BE2C (cell line): ENCODE measurements around the gene DYRK2. TPM values are rescaled to one million over a fixed set of nuclear protein-coding genes. Genes with fewer than 3 reads are reported as not detected.
A peak's percentile ranks its signal among the peaks of the same experiment; 100 is the strongest.

ENCODE experiments used
- DNase-seq: peaks from one replicate; pipeline ENCODE4 v3.0.0-alpha.2; 2020
- H3K27me3 ChIP-seq: fragments of 250-450 bp; sonication (Bioruptor Pico); 2 replicates; pipeline ENCODE4 v1.5.1; 2020; ENCODE audit warnings: mild to moderate bottlenecking
- H3K36me3 ChIP-seq: fragments of 250-450 bp; sonication (Bioruptor Pico); 2 replicates; pipeline ENCODE4 v1.5.1; 2020; ENCODE audit warnings: mild to moderate bottlenecking
- H3K4me1 ChIP-seq: fragments of 250-450 bp; sonication (Bioruptor Pico); 2 replicates; pipeline ENCODE4 v1.5.1; 2020
- H3K4me3 ChIP-seq: 2 replicates; pipeline ENCODE4 v1.5.1; 2011; ENCODE audit warnings: low read depth, low read length
- H3K9me3 ChIP-seq: fragments of 250-450 bp; sonication (Bioruptor Pico); 2 replicates; pipeline ENCODE4 v1.5.1; 2020
- polyA plus RNA-seq: library from polyadenylated mRNA; unstranded; fragments of >200 nt; gene quantifications from one replicate; pipeline ENCODE4 v1.2.1, GENCODE V29; 2012; ENCODE audit warnings: low read depth, missing spikeins; ENCODE audit not compliant: insufficient read length, insufficient read depth
- TF ChIP-seq, protein P1 (sequence below): IDR thresholded peaks from 2 replicates; pipeline ENCODE4 v1.5.1; 2012; ENCODE audit warnings: mild to moderate bottlenecking, low read depth, low read length

Gene DYRK2
- 17.6 TPM for polyA plus RNA-seq

DNA sequence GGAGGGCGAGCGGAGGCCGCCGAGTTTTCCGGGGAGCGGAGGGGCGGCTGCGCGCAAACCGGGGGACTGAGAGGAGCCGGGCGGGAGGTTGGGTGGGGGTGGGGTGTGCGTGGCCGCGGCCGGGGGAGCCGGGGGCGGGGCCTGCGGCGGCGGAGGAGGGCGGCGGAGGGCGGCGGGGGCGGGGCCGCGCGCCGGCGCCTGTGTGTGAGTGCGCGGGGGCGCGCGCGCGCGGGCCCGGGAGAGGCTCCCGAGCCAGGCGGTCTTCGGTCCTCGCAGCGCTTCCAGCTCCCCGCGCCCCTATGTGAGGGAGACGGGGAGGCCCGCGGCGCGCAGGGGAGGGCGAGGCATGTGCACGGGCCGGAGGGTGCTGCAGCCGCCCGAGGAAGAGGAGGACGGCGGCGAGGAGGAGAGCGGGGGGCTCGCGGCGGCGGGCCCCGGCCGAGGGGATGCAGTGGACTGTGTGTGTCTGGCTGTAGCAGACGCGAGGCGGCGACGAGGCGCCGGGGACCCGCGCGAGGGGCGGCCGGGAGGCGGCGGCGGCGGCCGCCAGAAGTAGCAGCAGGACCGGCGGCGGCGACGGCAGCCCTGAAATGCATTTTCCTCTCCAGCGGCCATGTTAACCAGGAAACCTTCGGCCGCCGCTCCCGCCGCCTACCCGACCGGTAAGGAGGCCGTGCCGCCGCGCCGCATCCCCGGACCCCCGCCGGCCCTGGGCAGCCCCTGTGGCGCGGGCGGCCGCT, at the start of gene DYRK2:
DYRK2 (plus strand) TSS at position 225 of the 740 bp plus-strand sequence; CDS start at position 614, 389 bp downstream.
- TF ChIP-seq, protein P1, sequence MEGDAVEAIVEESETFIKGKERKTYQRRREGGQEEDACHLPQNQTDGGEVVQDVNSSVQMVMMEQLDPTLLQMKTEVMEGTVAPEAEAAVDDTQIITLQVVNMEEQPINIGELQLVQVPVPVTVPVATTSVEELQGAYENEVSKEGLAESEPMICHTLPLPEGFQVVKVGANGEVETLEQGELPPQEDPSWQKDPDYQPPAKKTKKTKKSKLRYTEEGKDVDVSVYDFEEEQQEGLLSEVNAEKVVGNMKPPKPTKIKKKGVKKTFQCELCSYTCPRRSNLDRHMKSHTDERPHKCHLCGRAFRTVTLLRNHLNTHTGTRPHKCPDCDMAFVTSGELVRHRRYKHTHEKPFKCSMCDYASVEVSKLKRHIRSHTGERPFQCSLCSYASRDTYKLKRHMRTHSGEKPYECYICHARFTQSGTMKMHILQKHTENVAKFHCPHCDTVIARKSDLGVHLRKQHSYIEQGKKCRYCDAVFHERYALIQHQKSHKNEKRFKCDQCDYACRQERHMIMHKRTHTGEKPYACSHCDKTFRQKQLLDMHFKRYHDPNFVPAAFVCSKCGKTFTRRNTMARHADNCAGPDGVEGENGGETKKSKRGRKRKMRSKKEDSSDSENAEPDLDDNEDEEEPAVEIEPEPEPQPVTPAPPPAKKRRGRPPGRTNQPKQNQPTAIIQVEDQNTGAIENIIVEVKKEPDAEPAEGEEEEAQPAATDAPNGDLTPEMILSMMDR: no peak
- Histone ChIP-seq H3K4me3 (peak within 1 kb of the TSS; percentile 88), H3K27me3 (no peaks in the 10 kb centered on the region), H3K36me3 (peaks cover 4% of the 10 kb centered on the region), H3K9me3 (no peaks in the 10 kb centered on the region), H3K4me1 (no peaks in the 10 kb centered on the region)
- peak; percentile 90 for DNase-seq

DNA sequence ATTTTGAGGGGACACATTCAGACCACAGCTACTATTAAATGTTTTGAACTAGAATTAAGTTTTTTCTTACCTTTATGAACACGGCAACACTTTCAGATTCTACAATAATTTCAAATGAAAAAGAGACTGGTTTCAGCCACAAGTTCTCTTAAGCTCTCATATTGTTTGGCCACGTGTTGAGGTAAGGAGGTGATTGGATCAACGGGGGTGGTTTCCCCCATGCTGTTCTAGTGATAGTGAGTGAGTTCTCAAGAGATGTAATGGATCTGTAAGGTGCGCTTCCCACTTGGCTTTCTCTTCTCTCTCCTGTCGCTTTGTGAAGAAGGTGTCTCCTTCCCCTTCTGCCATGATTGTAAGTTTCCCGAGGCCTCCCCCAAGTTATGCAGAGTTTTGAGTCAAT, 48.9 kb upstream of the DYRK2 start:
- TF ChIP-seq, protein P1: no peak
- no peak overlapping the region for H3K4me3 ChIP-seq

DNA sequence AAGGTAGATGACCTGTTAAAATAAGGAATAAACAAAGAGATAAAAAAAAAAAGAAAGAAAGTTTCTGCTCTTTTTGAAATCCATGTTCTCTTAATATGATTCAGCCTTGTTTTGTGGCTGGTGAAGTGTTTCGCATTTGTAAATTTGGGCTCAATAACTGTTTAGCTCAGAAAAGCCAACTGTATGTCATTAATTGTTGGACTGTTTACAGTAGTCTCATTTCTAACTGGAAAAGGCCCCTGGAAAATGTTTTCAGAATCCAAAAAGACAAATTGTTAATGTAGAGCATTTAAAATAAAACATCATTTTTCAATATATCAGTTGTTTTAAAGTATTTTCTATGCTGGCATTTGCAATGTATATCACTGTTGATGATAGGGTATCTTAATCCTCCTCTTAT, 47.4 kb upstream of the DYRK2 start:
- Histone ChIP-seq H3K4me1 (no peaks in the 10 kb centered on the region), H3K9me3 (no peaks in the 10 kb centered on the region), H3K27me3 (no peaks in the 10 kb centered on the region), H3K36me3 (no peaks in the 10 kb centered on the region), H3K4me3 (no peak overlapping the region)
- TF ChIP-seq, protein P1: no peak
- no peak for DNase-seq

More for the DNA sequence above, 48.9 kb upstream of the DYRK2 start:
- Histone ChIP-seq H3K27me3 (no peaks in the 10 kb centered on the region), H3K4me1 (no peaks in the 10 kb centered on the region), H3K9me3 (no peaks in the 10 kb centered on the region), H3K36me3 (no peaks in the 10 kb centered on the region)
- no peak for DNase-seq

DNA sequence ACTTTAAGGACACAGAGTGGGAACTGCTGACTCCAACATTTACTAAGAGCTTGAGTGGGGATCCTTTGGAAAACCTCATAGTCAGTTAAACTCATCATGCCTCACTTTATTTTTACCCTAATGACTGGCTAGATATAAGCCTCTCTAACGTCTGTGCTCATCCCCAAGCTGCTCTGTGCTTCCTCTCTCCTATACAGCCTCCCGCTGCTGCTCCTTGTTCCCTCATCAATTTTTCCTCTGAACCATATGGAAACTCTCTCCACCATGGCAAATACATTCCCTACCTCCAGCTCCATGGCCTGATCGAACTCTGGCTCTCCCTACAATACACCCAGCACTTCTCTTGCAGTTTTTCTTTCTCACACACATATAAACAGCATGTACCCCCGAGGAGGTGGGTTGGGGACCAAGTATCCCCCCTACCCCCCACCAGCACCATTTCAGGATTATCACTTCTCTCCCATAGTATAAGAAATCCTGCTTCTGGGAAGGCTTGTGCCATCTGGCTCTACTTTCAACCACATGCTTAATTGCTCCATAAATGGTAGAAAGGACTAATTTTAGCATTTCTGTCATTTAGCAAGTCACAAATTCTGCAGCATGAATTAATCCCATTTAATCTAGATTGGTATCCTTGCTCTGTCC, 39.2 kb upstream of the DYRK2 start:
- no peak for DNase-seq
- Histone ChIP-seq H3K9me3 (no peaks in the 10 kb centered on the region), H3K4me3 (no peak overlapping the region), H3K27me3 (no peaks in the 10 kb centered on the region), H3K36me3 (no peaks in the 10 kb centered on the region), H3K4me1 (no peaks in the 10 kb centered on the region)
- TF ChIP-seq, protein P1: no peak

DNA sequence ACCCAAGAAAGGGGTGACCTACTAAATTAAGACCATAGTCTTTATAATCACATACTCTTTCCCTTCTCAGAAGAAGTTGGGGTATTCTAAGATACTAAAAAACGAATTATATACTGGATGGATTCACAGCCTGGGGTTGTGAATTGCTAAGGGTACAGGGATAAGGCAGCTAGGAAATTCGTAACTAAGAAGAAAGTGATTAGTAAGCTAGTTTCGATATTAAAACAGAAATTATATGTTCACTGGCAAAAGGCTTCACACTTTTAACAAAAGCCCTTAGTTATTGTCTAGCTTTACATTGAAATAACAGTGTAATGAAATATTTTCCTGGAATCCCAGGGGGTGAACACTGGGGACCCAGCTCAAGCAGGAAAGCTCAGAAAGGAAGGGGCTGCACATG, 35.5 kb upstream of the DYRK2 start:
- H3K4me1 ChIP-seq: no peaks in the 10 kb centered on the region
- TF ChIP-seq, protein P1: no peak
- no peak for DNase-seq
- H3K36me3 ChIP-seq: no peaks in the 10 kb centered on the region
- no peak overlapping the region for H3K4me3 ChIP-seq
- no peaks in the 10 kb centered on the region for H3K27me3 ChIP-seq
- H3K9me3 ChIP-seq: no peaks in the 10 kb centered on the region

DNA sequence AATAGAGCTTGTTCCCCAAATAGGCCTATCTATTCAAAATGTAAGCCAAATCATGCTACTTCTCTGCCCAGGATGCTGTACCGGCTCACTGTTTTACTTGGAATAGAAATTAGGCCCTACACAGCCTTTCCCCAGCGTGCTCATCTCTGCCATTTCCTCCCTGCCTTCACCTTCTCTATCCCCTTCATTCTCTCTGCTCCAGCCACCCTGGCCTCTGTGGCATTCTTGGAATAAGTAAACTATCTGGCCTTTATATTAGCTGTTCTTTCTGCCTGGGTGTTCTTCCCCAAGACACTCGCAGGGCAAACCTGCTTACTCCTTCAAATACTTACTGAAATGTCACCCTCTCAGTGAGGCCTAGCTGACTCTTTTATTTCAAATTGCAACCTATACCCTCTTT, 30.9 kb upstream of the DYRK2 start:
- Histone ChIP-seq H3K36me3 (no peaks in the 10 kb centered on the region), H3K27me3 (no peaks in the 10 kb centered on the region), H3K4me3 (no peak overlapping the region), H3K9me3 (no peaks in the 10 kb centered on the region), H3K4me1 (no peaks in the 10 kb centered on the region)
- TF ChIP-seq, protein P1: no peak
- DNase-seq: no peak
